ENCODE data around the gene PCSK4. TPM values are rescaled to one million over a fixed set of nuclear protein-coding genes. Genes with fewer than 3 reads are reported as not detected.

Gene PCSK4
- total and polyA plus RNA-seq, 9 of the 15 experiments (the other 6 are each of a cell fraction or from before 2014, with no cell fraction given) = 0.01 to 9.1 (median 2.1) TPM; not detected in 1

DNA sequence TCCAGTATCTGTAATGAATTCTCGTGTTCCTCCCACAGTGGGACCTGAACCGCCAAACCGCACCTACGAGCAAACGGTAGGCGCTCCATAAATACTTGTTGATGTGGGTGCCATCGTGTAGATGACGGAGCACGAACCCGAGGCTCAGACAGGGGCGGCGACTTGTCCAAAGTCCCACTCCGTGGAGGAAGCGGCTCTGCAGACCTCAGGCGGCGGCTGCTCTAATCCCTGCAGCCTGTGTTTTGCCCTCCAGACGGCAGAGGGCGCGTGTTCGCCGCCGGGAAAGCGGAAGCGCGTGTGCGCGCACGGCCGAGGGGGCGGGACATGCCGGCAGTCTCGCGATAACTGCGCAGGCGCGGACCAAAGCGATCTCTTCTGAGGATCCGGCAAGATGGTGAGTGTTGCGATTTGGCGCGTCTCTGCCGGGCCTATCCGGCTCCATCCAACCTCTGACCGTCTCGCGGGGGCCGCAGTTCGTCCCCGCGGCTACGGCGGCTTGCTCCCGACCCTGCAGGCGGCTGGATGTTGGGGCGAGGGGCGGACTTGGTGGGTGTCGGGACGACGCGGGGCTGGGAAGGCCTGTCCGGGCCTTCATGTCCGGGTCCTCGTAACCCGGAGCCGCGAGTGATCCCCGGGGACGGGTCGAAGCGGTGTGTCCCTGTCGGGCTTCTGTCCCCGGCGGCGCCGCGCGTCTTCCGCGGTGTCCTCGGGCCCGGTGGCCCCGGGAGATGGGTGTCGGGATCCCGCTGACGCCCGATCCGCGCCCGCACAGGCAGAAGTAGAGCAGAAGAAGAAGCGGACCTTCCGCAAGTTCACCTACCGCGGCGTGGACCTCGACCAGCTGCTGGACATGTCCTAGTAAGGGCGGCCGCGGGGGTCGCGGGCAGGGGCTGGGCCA is 51.9 kb downstream of the PCSK4 start, which contains the start of gene RPS15 (continued):
- TF ChIP-seq, protein P1, sequence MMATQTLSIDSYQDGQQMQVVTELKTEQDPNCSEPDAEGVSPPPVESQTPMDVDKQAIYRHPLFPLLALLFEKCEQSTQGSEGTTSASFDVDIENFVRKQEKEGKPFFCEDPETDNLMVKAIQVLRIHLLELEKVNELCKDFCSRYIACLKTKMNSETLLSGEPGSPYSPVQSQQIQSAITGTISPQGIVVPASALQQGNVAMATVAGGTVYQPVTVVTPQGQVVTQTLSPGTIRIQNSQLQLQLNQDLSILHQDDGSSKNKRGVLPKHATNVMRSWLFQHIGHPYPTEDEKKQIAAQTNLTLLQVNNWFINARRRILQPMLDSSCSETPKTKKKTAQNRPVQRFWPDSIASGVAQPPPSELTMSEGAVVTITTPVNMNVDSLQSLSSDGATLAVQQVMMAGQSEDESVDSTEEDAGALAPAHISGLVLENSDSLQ (IDR thresholded peaks at IDR 0.05) = 0 out of 2 replicates have a peak, but pooled peaks have one; percentile 23
- TF ChIP-seq ZNF263 (CRISPR knock-in tag; IDR thresholded peaks at IDR 0.05; ENCODE audit: borderline replicate concordance) (peak; percentile 77; the same call in 1 of the 2 replicates), SP2 (IDR thresholded peaks at IDR 0.05; ENCODE audit: extremely low read depth, low read depth, low read length, poor library complexity, severe bottlenecking) (peak; percentile 84), FOXA1 (IDR thresholded peaks at IDR 0.05; ENCODE audit: borderline replicate concordance) (no peak), MBD2 (IDR thresholded peaks at IDR 0.05; ENCODE audit: borderline replicate concordance, low read depth) (peak; percentile 92), ZNF75A (CRISPR knock-in tag; IDR thresholded peaks at IDR 0.05) (no peak), RBM14 (IDR thresholded peaks at IDR 0.05; ENCODE audit: borderline replicate concordance, insufficient read depth, low read depth, low read length) (0 out of 2 replicates have a peak, but pooled peaks have one; percentile 72), GATA2 (CRISPR knock-in tag; IDR thresholded peaks at IDR 0.05) (0 out of 2 replicates have a peak, but pooled peaks have one; percentile 14), U2AF2 (optimal IDR thresholded peaks at IDR 0.05; ENCODE audit: low read depth, low read length) (no peak), PRPF4 (IDR thresholded peaks at IDR 0.05; ENCODE audit: insufficient read depth, low read depth, low read length, poor library complexity, severe bottlenecking) (peak; percentile 85), SIN3B (IDR thresholded peaks at IDR 0.05; ENCODE audit: low read depth) (peak; percentile 74), ZNF3 (CRISPR knock-in tag; IDR thresholded peaks at IDR 0.05) (no peak), HNRNPK (IDR thresholded peaks at IDR 0.05; ENCODE audit: low read depth, low read length, poor library complexity, severe bottlenecking) (no peak), CSDE1 (IDR thresholded peaks at IDR 0.05) (peak in 1 of 2 experiments; percentile 64; a peak in 1 of 4 replicates)
- TF ChIP-seq, protein P2, sequence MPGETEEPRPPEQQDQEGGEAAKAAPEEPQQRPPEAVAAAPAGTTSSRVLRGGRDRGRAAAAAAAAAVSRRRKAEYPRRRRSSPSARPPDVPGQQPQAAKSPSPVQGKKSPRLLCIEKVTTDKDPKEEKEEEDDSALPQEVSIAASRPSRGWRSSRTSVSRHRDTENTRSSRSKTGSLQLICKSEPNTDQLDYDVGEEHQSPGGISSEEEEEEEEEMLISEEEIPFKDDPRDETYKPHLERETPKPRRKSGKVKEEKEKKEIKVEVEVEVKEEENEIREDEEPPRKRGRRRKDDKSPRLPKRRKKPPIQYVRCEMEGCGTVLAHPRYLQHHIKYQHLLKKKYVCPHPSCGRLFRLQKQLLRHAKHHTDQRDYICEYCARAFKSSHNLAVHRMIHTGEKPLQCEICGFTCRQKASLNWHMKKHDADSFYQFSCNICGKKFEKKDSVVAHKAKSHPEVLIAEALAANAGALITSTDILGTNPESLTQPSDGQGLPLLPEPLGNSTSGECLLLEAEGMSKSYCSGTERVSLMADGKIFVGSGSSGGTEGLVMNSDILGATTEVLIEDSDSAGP (CRISPR knock-in tag; IDR thresholded peaks at IDR 0.05) = no peak; the same call in 1 of the 2 replicates
- TF ChIP-seq, protein P3, sequence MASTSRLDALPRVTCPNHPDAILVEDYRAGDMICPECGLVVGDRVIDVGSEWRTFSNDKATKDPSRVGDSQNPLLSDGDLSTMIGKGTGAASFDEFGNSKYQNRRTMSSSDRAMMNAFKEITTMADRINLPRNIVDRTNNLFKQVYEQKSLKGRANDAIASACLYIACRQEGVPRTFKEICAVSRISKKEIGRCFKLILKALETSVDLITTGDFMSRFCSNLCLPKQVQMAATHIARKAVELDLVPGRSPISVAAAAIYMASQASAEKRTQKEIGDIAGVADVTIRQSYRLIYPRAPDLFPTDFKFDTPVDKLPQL (IDR thresholded peaks at IDR 0.05; ENCODE audit: extremely low read depth, insufficient read length) = peak; percentile 30
- TF ChIP-seq, protein P4, sequence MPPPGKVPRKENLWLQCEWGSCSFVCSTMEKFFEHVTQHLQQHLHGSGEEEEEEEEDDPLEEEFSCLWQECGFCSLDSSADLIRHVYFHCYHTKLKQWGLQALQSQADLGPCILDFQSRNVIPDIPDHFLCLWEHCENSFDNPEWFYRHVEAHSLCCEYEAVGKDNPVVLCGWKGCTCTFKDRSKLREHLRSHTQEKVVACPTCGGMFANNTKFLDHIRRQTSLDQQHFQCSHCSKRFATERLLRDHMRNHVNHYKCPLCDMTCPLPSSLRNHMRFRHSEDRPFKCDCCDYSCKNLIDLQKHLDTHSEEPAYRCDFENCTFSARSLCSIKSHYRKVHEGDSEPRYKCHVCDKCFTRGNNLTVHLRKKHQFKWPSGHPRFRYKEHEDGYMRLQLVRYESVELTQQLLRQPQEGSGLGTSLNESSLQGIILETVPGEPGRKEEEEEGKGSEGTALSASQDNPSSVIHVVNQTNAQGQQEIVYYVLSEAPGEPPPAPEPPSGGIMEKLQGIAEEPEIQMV (tag; conservative IDR thresholded peaks at IDR 0.05; ENCODE audit: low read depth) = peak; percentile 80
- TF ChIP-seq, protein P5, sequence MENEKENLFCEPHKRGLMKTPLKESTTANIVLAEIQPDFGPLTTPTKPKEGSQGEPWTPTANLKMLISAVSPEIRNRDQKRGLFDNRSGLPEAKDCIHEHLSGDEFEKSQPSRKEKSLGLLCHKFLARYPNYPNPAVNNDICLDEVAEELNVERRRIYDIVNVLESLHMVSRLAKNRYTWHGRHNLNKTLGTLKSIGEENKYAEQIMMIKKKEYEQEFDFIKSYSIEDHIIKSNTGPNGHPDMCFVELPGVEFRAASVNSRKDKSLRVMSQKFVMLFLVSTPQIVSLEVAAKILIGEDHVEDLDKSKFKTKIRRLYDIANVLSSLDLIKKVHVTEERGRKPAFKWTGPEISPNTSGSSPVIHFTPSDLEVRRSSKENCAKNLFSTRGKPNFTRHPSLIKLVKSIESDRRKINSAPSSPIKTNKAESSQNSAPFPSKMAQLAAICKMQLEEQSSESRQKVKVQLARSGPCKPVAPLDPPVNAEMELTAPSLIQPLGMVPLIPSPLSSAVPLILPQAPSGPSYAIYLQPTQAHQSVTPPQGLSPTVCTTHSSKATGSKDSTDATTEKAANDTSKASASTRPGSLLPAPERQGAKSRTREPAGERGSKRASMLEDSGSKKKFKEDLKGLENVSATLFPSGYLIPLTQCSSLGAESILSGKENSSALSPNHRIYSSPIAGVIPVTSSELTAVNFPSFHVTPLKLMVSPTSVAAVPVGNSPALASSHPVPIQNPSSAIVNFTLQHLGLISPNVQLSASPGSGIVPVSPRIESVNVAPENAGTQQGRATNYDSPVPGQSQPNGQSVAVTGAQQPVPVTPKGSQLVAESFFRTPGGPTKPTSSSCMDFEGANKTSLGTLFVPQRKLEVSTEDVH (IDR thresholded peaks at IDR 0.05; ENCODE audit: low read depth, partially characterized antibody) = peak; percentile 84
